Endothelial cell of umbilical vein (primary cell): ENCODE data around the gene CORO6. TPM values are rescaled to one million over a fixed set of nuclear protein-coding genes. Genes with fewer than 3 reads are reported as not detected.

ENCODE experiments used
- BruUV-seq: library from RNA; stranded (reverse); fragments of 400-500 nt; replicated peaks from 2 replicates; lab custom pipeline; 2021; lab: Mats Ljungman, UMichigan
- CTCF ChIA-PET: fragments of 300-600, 350-600 bp; sonication (Branson Sonifier 250); formaldehyde crosslinking; loops from one replicate; lab custom pipeline; 2021; ENCODE audit warnings: antibody characterized with exemption, inconsistent platforms; lab: Charles Lee
- POLR2A ChIA-PET: fragments of 300-600, 350-600 bp; sonication (Branson Sonifier 250); formaldehyde crosslinking; loops from one replicate; lab custom pipeline; 2021; ENCODE audit warnings: antibody characterized with exemption, inconsistent platforms; lab: Charles Lee
- DNase-seq: peaks from one replicate; pipeline ENCODE4 v3.0.0-alpha.2; 2011; ENCODE audit warnings: low read depth, low spot score
- FAIRE-seq: peaks from 2 replicates; lab custom pipeline; 2011; peaks lifted over from hg19 to GRCh38; lab: Jason Lieb, UNC
- H2AFZ ChIP-seq: 2 replicates; pipeline ENCODE4 v1.6.0; 2012; ENCODE audit warnings: low read depth, low read length, control low read depth, inconsistent platforms
- H3K27ac ChIP-seq: 2 replicates; pipeline ENCODE4 v1.5.1; 2011; ENCODE audit warnings: low read depth, mild to moderate bottlenecking, control low read depth, low read length, moderate library complexity; ENCODE audit not compliant: insufficient read depth
- H3K27me3 ChIP-seq, 2 experiments: 2 replicates each; pipeline versions ENCODE4 v1.6.0 to v1.6.1; 2011; ENCODE audit warnings: low read length in 2 of 2, mixed read lengths in 1 of 2; ENCODE audit not compliant: control insufficient read depth in 2 of 2, insufficient read depth in 2 of 2
- H3K36me3 ChIP-seq, 2 experiments: 2 replicates in 1 of 2; 3 replicates in 1 of 2; pipeline ENCODE4 v1.5.1; 2011; ENCODE audit warnings: low read length in 2 of 2, mild to moderate bottlenecking in 1 of 2, moderate library complexity in 1 of 2; ENCODE audit not compliant: control insufficient read depth in 2 of 2, insufficient read depth in 2 of 2; ENCODE audit errors: extremely low read depth in 1 of 2
- H3K4me1 ChIP-seq: 3 replicates; pipeline ENCODE4 v1.5.1; 2011; ENCODE audit warnings: mild to moderate bottlenecking, low read length; ENCODE audit not compliant: control insufficient read depth, insufficient read depth; ENCODE audit errors: extremely low read depth
- H3K4me2 ChIP-seq: 2 replicates; pipeline ENCODE4 v1.6.1; 2011; ENCODE audit warnings: low read length, control low read depth, mixed read lengths; ENCODE audit not compliant: insufficient read depth
- H3K4me3 ChIP-seq, 3 experiments: fragments of 200-600 bp in 1 of 3; sonication (generic), shearing (Covaris generic) in 1 of 3; replicated peaks in 1 of 3; 2 replicates each; pipeline ENCODE4 v1.5.1; 2011 to 2016; ENCODE audit warnings: control low read depth in 3 of 3, low read length in 3 of 3, mild to moderate bottlenecking in 2 of 3, inconsistent platforms in 1 of 3, low read depth in 1 of 3, moderate library complexity in 1 of 3; ENCODE audit not compliant: insufficient read depth in 1 of 3
- H3K79me2 ChIP-seq: 2 replicates; pipeline ENCODE4 v1.6.0; 2012; ENCODE audit warnings: low read length, inconsistent platforms; ENCODE audit not compliant: control insufficient read depth, insufficient read depth
- H3K9ac ChIP-seq: replicated peaks from 2 replicates; pipeline ENCODE3; 2011; ENCODE audit warnings: low read length, control low read depth; ENCODE audit not compliant: insufficient read depth; ENCODE audit errors: extremely low read depth
- H3K9me1 ChIP-seq: replicated peaks from 3 replicates; pipeline ENCODE4 v1.6.0; 2011; ENCODE audit warnings: mild to moderate bottlenecking, low read length; ENCODE audit not compliant: control insufficient read depth, insufficient read depth; ENCODE audit errors: extremely low read depth
- H3K9me3 ChIP-seq: replicated peaks from 2 replicates; pipeline ENCODE4 v1.5.1; 2012; ENCODE audit warnings: low read length, inconsistent platforms; ENCODE audit not compliant: control insufficient read depth, insufficient read depth
- H4K20me1 ChIP-seq: replicated peaks from 2 replicates; pipeline ENCODE3; 2011; ENCODE audit warnings: mild to moderate bottlenecking, low read length; ENCODE audit not compliant: control insufficient read depth, insufficient read depth; ENCODE audit errors: extremely low read depth
- CTCF ChIP-seq, 2 donors: IDR thresholded peaks; 1 replicate in 1 of 2; 2 replicates in 1 of 2; pipeline ENCODE4 v1.5.1; 2011; ENCODE audit warnings: low read length in 2 of 2, mild to moderate bottlenecking in 2 of 2, moderate library complexity in 2 of 2, control low read depth in 1 of 2, inconsistent platforms in 1 of 2, low read depth in 1 of 2; ENCODE audit not compliant: insufficient read depth in 1 of 2; ENCODE audit errors: extremely low read depth in 1 of 2
- EZH2 ChIP-seq: IDR thresholded peaks from 2 replicates; pipeline ENCODE4 v1.6.1; 2012; ENCODE audit warnings: borderline replicate concordance, low read depth, mild to moderate bottlenecking, moderate library complexity, low read length, inconsistent platforms; ENCODE audit not compliant: severe bottlenecking
- FOS ChIP-seq: IDR thresholded peaks from 2 replicates; pipeline ENCODE4 v1.6.1; 2011; ENCODE audit warnings: mild to moderate bottlenecking, low read length, moderate library complexity, borderline replicate concordance; ENCODE audit not compliant: insufficient read depth
- GATA2 ChIP-seq: IDR thresholded peaks from 2 replicates; pipeline ENCODE4 v1.7.0; 2011; ENCODE audit warnings: low read depth, mild to moderate bottlenecking, moderate library complexity, mixed read lengths, low read length; ENCODE audit not compliant: insufficient read length, insufficient read depth
- JUN ChIP-seq: IDR thresholded peaks from 2 replicates; pipeline ENCODE4 v1.6.1; 2011; ENCODE audit warnings: borderline replicate concordance, low read depth; ENCODE audit not compliant: insufficient read length, insufficient read depth
- MAX ChIP-seq: IDR thresholded peaks from 2 replicates; pipeline ENCODE4 v1.6.1; 2011; ENCODE audit not compliant: insufficient read depth, insufficient read length
- MYC ChIP-seq: IDR thresholded peaks from one replicate; pipeline ENCODE4 v1.6.1; 2011; ENCODE audit warnings: mild to moderate bottlenecking, low read depth, low read length
- POLR2A ChIP-seq: IDR thresholded peaks from 2 replicates; pipeline ENCODE4 v1.6.1; 2012; ENCODE audit warnings: low read depth, mild to moderate bottlenecking, control low read depth, low read length
- POLR2AphosphoS5 ChIP-seq: IDR thresholded peaks from 2 replicates; pipeline ENCODE4 v1.6.1; 2012; ENCODE audit warnings: low read depth, mild to moderate bottlenecking, control low read depth, low read length, moderate library complexity; ENCODE audit not compliant: insufficient read depth
- dilution Hi-C: fragments of 300-500 bp; cut with MboI; formaldehyde crosslinking; loops from one replicate; pipeline ENCODE4 v1.15.0; 2019; ENCODE audit warnings: low sequenced_read_pairs; ENCODE audit not compliant: extremely low pct_ligation_motif_present
- intact Hi-C: fragments of 100-400 bp; cut with micrococcal nuclease; formaldehyde crosslinking; loops from one replicate; pipeline ENCODE4 v1.10.0; 2022
- polyA plus RNA-seq, 4 experiments: library from polyadenylated mRNA; depleted of rRNA in 3 of 4; stranded (reverse) in 3 of 4; unstranded in 1 of 4; fragments of >200 nt; gene quantifications; 2 replicates each; pipeline versions ENCODE4 v1.2.1 to v1.2.3, GENCODE V29; 2011 to 2012; ENCODE audit warnings: missing spikeins in 1 of 4
- total RNA-seq: library from RNA; stranded (reverse); gene quantifications from 2 replicates; pipeline ENCODE4 v1.2.3, GENCODE V29; 2021

CORO6 gene
- total and polyA plus RNA-seq, 2 donors (not counting 3 experiments of a cell fraction or from before 2014, with no cell fraction given) = 10.7 to 14.7 TPM

GRCh38 chr17:29578626-29579485 lies 43.9 kb downstream of the CORO6 start:
- peaks cover 24 to 70% of the 10 kb centered on the region in 2 experiments for H3K36me3 ChIP-seq
- intact Hi-C loops (no loop called here), dilution Hi-C loops (no loop called here)
- no peak overlapping the region for H3K4me3 ChIP-seq
- peaks cover 1% of the 10 kb centered on the region for H3K4me1 ChIP-seq
- H2AFZ ChIP-seq = no peak overlapping the region
- H3K9ac ChIP-seq = no peak overlapping the region
- DNase-seq (no peak), FAIRE-seq (no peak)
- TF ChIP-seq MYC (no peak), FOS (no peak), MAX (no peak), POLR2A (no peak), CTCF (IDR thresholded peaks at IDR 0.05; ENCODE audit: extremely low read depth in 1 of 2, insufficient read depth in 1 of 2, low read depth in 1 of 2, low read length in 2 of 2) (no peak), JUN (no peak), GATA2 (no peak), POLR2AphosphoS5 (no peak), EZH2 (no peak)
- POLR2A ChIA-PET = no interaction called here
- CTCF ChIA-PET = interaction anchor here (0.7 to 9.4 kb wide), 4 partner anchors 14 to 443 kb away, joined by 3 to 152 read pairs (median 58); partner anchors contain the start of gene ANKRD13B
- H3K79me2 ChIP-seq = peaks cover 24% of the 10 kb centered on the region
- no peaks in the 10 kb centered on the region for H3K9me3 ChIP-seq
- H3K27ac ChIP-seq = no peak overlapping the region
- no peaks in the 10 kb centered on the region for H4K20me1 ChIP-seq
- H3K9me1 ChIP-seq = no peaks in the 10 kb centered on the region
- no peaks in the 10 kb centered on the region for H3K27me3 ChIP-seq
- no TSS peak for BruUV-seq
- no peak overlapping the region for H3K4me2 ChIP-seq
